Erythroblast (primary cell): ENCODE data around the gene BARHL2.

Source experiments
- DNase-seq, 2 experiments: peaks; one replicate each; lab custom pipeline; 2025; lab: John Stamatoyannopoulos, UW
- GATA1 ChIP-seq: IDR thresholded peaks from 2 replicates; pipeline ENCODE4 v1.6.1; 2011; ENCODE audit warnings: low read depth, mild to moderate bottlenecking, control low read depth, low read length, moderate library complexity
- POLR2A ChIP-seq: IDR thresholded peaks from 2 replicates; pipeline ENCODE4 v1.6.1; 2011; ENCODE audit warnings: mild to moderate bottlenecking, low read length

BARHL2 gene

GRCh38 chr1:90675161-90675847 lies 41.8 kb downstream of the BARHL2 start:
- DNase-seq = no peak
- TF ChIP-seq POLR2A = no peak

- no peak for DNase-seq
- TF ChIP-seq POLR2A = no peak
- no peak for TF ChIP-seq GATA1
Measured at GRCh38 chr1:90671741-90672140, 45.4 kb downstream of the BARHL2 start.

DNA sequence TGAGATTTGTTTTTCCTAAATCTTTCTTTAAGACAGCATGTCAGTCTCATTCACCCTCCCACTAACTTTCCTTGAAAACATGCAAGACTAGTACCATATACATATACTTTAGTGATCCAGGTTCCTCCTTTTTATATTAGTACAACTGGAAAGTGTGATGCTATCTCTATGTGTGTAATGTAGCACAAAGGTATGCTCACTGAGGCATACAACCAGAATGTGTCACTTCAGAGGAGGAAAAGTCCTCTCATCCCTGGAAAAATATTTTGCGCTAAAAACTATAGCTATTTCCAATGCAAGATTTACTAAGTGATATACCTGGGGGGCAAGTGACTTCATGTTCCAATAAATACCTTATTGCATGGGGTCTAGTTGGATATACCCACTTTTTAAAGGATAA lies 45.9 kb downstream of the BARHL2 start:
- DNase-seq = no peak
- TF ChIP-seq POLR2A (no peak), GATA1 (no peak)
